ENCODE measurements around the gene SUSD1. TPM values are rescaled to one million over a fixed set of nuclear protein-coding genes. Genes with fewer than 3 reads are reported as not detected.

The SUSD1 gene
- total and polyA plus RNA-seq, 2 donors from 2014 or later: 11.0 to 19.8 TPM

GRCh38 chr9:112120439-112120925, 54.6 kb downstream of the SUSD1 start:
- Histone ChIP-seq H3K9me3 (ENCODE audit: control insufficient read depth in 2 of 3, insufficient read depth in 1 of 3, low read length in 3 of 3) (no peaks in the 10 kb centered on the region), H3K4me3 (ENCODE audit: low read length in 3 of 3) (peak overlapping the region in 1 of 3 donors; percentile 0), H3K4me1 (ENCODE audit: control insufficient read depth in 2 of 3, insufficient read depth in 2 of 3, low read depth in 1 of 3, low read length in 3 of 3) (peaks cover 8 to 17% (median 16%) of the 10 kb centered on the region in 3 donors), H3K36me3 (ENCODE audit: control insufficient read depth in 2 of 3, insufficient read depth in 3 of 3, low read length in 3 of 3) (no peaks in the 10 kb centered on the region), H3K27me3 (ENCODE audit: control insufficient read depth, insufficient read depth, low read length) (no peaks in the 10 kb centered on the region), H3K27ac (ENCODE audit: low read depth in 2 of 2, low read length in 2 of 2) (peak overlapping the region; percentile 66 to 81), H3K9ac (ENCODE audit: low read length in 3 of 3) (no peak overlapping the region)
- intact Hi-C loops (cut with DNase I): no loop called here
- DNase-seq: peak in 3 of 5 donors; percentile 23 to 68 (median 64)
- no peak for FAIRE-seq
- TF ChIP-seq CTCF (IDR thresholded peaks at IDR 0.05; ENCODE audit: borderline replicate concordance, extremely low read depth, insufficient read depth): no peak

GRCh38 chr9:112120030-112120341, 55.1 kb downstream of the SUSD1 start:
- Histone ChIP-seq H3K36me3 (ENCODE audit: control insufficient read depth in 2 of 3, insufficient read depth in 3 of 3, low read length in 3 of 3) (no peaks in the 10 kb centered on the region), H3K4me1 (ENCODE audit: control insufficient read depth in 2 of 3, insufficient read depth in 2 of 3, low read depth in 1 of 3, low read length in 3 of 3) (peaks cover 8 to 17% (median 16%) of the 10 kb centered on the region in 3 donors), H3K27ac (ENCODE audit: low read depth in 2 of 2, low read length in 2 of 2) (peak overlapping the region; percentile 66 to 81), H3K9me3 (ENCODE audit: control insufficient read depth in 2 of 3, insufficient read depth in 1 of 3, low read length in 3 of 3) (no peaks in the 10 kb centered on the region), H3K9ac (ENCODE audit: low read length in 3 of 3) (no peak overlapping the region), H3K27me3 (ENCODE audit: control insufficient read depth, insufficient read depth, low read length) (no peaks in the 10 kb centered on the region), H3K4me3 (ENCODE audit: low read length in 3 of 3) (no peak overlapping the region)
- DNase-seq (peak in 2 of 5 donors; percentile 23 to 56), FAIRE-seq (no peak)
- no peak for TF ChIP-seq CTCF (IDR thresholded peaks at IDR 0.05; ENCODE audit: borderline replicate concordance, extremely low read depth, insufficient read depth)
- intact Hi-C loops (cut with DNase I): no loop called here

- H3K4me3 ChIP-seq (ENCODE audit: low read length in 3 of 3): peak overlapping the region in 2 of 3 donors; percentile 15 to 40
- intact Hi-C loops (cut with DNase I): no loop called here
- no peak overlapping the region for H3K9ac ChIP-seq (ENCODE audit: low read length in 3 of 3)
- no peaks in the 10 kb centered on the region for H3K36me3 ChIP-seq (ENCODE audit: control insufficient read depth in 2 of 3, insufficient read depth in 3 of 3, low read length in 3 of 3)
- no peak for TF ChIP-seq CTCF (IDR thresholded peaks at IDR 0.05; ENCODE audit: borderline replicate concordance, extremely low read depth, insufficient read depth)
- peak in 4 of 5 donors; percentile 60 to 89 (median 75) for DNase-seq
- H3K4me1 ChIP-seq (ENCODE audit: control insufficient read depth in 2 of 3, insufficient read depth in 2 of 3, low read depth in 1 of 3, low read length in 3 of 3): peaks cover 8 to 17% (median 16%) of the 10 kb centered on the region in 3 donors
- H3K9me3 ChIP-seq (ENCODE audit: control insufficient read depth in 2 of 3, insufficient read depth in 1 of 3, low read length in 3 of 3): no peaks in the 10 kb centered on the region
- H3K27ac ChIP-seq (ENCODE audit: low read depth in 2 of 2, low read length in 2 of 2): peak overlapping the region; percentile 66 to 88
- no peak for FAIRE-seq
- H3K27me3 ChIP-seq (ENCODE audit: control insufficient read depth, insufficient read depth, low read length): no peaks in the 10 kb centered on the region
Observed at GRCh38 chr9:112119225-112120029, 55.7 kb downstream of the SUSD1 start.

Measured in kidney (tissue), 14 donors.